BLaER1 (cell line): ENCODE data around the gene SCGB1D1.

Source experiments
- H3K27ac ChIP-seq: shearing (Covaris generic); formaldehyde crosslinking; 2 replicates; pipeline ENCODE4 v1.8.1; 2022
- H3K27me3 ChIP-seq: shearing (Covaris generic); formaldehyde crosslinking; 2 replicates; pipeline ENCODE4 v1.8.1; 2022
- H3K36me3 ChIP-seq: shearing (Covaris generic); formaldehyde crosslinking; 2 replicates; pipeline ENCODE4 v1.8.1; 2022
- H3K4me1 ChIP-seq: shearing (Covaris generic); formaldehyde crosslinking; 2 replicates; pipeline ENCODE4 v1.8.1; 2022
- H3K4me2 ChIP-seq: shearing (Covaris generic); formaldehyde crosslinking; 2 replicates; pipeline ENCODE4 v1.8.1; 2022
- H3K4me3 ChIP-seq: shearing (Covaris generic); formaldehyde crosslinking; 2 replicates; pipeline ENCODE4 v1.8.1; 2022
- H3K9ac ChIP-seq: shearing (Covaris generic); formaldehyde crosslinking; 2 replicates; pipeline ENCODE4 v1.8.1; 2022
- H3K9me3 ChIP-seq: shearing (Covaris generic); formaldehyde crosslinking; 2 replicates; pipeline ENCODE4 v1.8.1; 2022
- H4K20me1 ChIP-seq: shearing (Covaris generic); formaldehyde crosslinking; 2 replicates; pipeline ENCODE4 v1.8.1; 2022
- Cebpa-rat ChIP-seq: shearing (Covaris generic); IDR thresholded peaks from 2 replicates; pipeline ENCODE4 v1.8.1; 2022

The SCGB1D1 gene

DNA sequence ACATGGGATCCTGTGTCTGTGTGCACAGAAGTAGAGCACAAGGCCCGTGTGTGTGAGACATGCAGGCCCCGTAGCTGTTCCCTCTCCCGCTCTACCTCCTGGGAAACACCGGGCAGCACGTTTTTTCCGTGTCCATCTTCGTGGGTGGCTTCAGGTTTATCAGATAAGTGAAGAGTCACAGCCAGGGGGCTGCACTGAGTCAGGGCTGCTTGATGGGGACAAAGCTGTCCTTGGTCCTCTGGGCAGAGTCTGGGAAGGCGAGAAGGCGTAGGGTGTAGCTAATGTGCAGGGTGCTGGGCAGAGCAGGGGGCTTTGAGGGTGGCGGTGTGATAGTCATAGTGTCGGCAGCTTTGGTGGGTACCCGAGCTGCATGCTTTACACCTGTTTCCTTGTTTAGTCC lies 42.5 kb upstream of the SCGB1D1 start:
- peaks cover 64% of the 10 kb centered on the region for H4K20me1 ChIP-seq
- no peak overlapping the region for H3K9ac ChIP-seq
- H3K4me1 ChIP-seq, result peaks cover 16% of the 10 kb centered on the region
- no peak for TF ChIP-seq Cebpa-rat
- H3K27me3 ChIP-seq, result no peaks in the 10 kb centered on the region
- H3K4me3 ChIP-seq, result no peak overlapping the region
- H3K9me3 ChIP-seq, result no peaks in the 10 kb centered on the region
- H3K4me2 ChIP-seq, result peak overlapping the region; percentile 4; the same call in 1 of the 2 replicates
- H3K36me3 ChIP-seq, result peaks cover 100% of the 10 kb centered on the region
- H3K27ac ChIP-seq, result no peak overlapping the region

DNA sequence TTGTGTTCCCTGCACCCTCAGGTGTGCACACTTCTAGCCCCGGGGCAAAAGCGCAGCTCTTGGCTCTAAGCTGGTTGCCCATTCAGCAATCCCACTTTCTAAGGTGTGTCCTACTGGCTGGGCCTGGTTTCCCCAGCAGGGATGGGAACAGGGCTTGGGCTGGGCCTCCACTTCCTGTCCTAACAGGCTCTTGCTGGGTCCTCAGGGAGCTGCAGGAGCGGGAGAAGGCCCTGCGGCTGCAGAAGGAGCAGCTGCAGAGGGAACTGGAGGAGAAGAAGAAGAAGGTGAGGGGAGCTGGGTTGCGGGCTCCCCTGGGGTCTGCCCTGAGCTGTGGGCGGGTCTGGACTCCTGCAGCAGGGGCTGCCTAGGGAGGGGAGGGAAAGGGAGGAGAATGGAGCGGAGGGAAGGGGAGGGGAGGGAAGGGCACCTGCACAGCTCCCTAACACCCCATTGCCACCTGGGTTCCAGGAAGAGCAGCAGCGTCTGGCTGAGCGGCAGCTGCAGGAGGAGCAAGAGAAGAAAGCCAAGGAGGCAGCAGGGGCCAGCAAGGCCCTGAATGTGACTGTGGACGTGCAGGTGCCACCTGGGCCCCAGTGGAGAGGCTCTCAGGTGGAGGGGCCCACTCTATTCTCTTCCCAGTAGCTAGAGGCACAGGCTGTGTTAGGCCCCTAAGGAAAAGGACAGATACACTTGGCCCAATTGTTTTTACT lies 41.6 kb upstream of the SCGB1D1 start:
- no peak for TF ChIP-seq Cebpa-rat
- Histone ChIP-seq H3K27ac (no peak overlapping the region), H3K4me3 (no peak overlapping the region), H3K36me3 (peaks cover 100% of the 10 kb centered on the region), H3K27me3 (no peaks in the 10 kb centered on the region), H3K9me3 (no peaks in the 10 kb centered on the region), H3K4me1 (peaks cover 16% of the 10 kb centered on the region), H4K20me1 (peaks cover 58% of the 10 kb centered on the region), H3K9ac (no peak overlapping the region), H3K4me2 (peak overlapping the region; percentile 4; the same call in 1 of the 2 replicates)

DNA sequence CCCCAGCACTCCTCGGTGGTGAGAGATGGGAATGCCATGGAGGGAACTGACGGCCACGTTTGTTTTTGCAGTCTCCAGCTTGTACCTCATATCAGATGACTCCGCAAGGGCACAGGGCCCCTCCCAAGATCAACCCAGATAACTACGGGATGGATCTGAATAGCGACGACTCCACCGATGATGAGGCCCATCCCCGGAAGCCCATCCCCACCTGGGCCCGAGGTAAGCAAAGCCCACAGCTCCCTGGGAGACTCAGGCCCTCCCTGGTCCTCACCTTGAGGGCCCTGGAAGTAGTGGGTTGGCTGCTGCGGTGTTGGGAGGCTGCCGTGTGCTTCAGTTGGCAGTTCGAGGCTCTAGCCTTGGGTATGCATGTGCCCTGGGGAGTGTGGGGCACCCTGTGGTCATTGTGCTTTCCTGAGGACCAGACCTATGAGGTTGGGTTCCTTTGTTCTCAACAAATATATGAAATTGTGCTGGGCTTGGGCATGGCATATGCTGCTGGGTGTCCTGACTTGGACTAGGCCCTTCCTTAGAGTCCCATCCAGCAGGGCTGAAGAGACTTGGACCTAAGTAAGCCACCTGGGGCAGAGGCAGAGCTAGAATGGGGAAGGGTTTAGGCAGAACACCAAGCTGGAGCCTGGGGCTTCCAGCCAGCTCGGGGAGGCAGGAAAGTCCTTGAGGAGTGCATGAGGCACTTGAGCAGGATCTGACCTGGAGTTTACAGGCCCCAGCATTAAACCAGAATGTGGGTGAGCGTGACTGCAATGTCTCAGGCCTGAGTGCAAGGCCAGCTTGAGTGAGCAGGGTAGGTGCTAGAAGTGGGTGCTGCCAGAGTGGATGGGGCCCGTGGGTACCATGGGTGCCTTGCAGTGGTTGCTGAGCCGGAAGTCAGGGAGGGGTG lies 39.8 kb upstream of the SCGB1D1 start:
- Histone ChIP-seq H3K4me1 (peaks cover 16% of the 10 kb centered on the region), H3K4me2 (no peak overlapping the region), H3K27me3 (no peaks in the 10 kb centered on the region), H3K9ac (no peak overlapping the region), H4K20me1 (peaks cover 44% of the 10 kb centered on the region), H3K9me3 (no peaks in the 10 kb centered on the region), H3K4me3 (no peak overlapping the region), H3K27ac (no peak overlapping the region), H3K36me3 (peaks cover 91% of the 10 kb centered on the region)
- TF ChIP-seq Cebpa-rat, result no peak

DNA sequence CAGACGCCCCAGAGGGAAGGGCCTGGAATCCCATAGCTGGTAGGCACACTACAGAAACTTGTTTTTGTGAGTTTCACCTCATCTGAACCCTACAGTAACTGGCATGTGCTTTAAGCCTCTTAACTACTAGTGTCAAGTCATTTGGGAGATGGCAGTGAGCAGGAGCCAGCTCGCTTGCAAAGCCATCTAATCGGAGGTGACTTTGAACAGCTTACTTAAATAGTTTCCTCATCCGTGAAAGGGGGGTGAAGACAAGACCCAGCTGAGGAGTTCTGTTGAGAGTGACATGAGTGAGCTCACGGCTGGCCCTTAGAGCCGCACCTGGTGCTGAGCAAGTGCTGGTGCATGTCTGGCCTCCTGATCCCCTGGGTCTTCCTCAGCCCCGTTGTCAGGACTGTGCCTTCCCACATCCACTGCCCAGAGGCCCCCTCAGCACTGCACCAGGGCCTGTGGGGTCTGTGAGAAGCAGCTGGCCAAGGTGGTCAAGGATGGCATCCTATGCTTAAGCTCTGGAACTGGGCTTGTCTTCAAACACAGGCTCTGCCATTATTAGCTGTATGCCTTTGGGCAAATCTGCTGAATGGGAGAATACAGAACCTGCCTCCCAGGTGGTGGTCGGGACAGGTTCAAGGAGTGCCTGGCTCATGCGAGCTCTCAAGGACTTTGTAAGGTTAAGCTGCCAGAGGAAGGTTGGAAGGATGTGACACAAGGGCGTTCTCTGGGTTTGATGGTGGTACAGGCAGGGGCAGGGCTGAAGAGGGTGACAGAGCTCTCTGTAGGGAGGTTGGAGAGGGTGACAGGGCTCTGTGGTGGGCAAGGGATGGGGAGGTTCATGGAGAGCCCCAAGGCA lies 38.9 kb upstream of the SCGB1D1 start:
- no peak overlapping the region for H3K9ac ChIP-seq
- no peaks in the 10 kb centered on the region for H3K9me3 ChIP-seq

DNA sequence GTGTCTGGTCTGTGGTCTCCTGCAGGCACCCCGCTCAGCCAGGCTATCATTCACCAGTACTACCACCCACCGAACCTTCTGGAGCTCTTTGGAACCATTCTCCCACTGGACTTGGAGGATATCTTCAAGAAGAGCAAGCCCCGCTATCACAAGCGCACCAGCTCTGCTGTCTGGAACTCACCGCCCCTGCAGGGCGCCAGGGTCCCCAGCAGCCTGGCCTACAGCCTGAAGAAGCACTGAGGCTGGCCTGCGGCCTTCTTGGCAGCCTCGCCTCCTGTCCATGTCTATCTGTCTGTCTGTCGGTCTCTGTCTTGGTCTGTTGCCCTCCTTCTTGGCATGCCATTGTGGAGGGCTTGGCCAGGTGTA lies 38.3 kb upstream of the SCGB1D1 start:
- Histone ChIP-seq H3K4me2 (no peak overlapping the region), H3K36me3 (peaks cover 80% of the 10 kb centered on the region)

More for the DNA sequence above, 38.9 kb upstream of the SCGB1D1 start:
- TF ChIP-seq Cebpa-rat, result no peak
- Histone ChIP-seq H3K36me3 (peaks cover 86% of the 10 kb centered on the region), H3K4me1 (peaks cover 16% of the 10 kb centered on the region), H4K20me1 (peaks cover 36% of the 10 kb centered on the region), H3K27ac (no peak overlapping the region), H3K27me3 (no peaks in the 10 kb centered on the region), H3K4me2 (no peak overlapping the region), H3K4me3 (no peak overlapping the region)

DNA sequence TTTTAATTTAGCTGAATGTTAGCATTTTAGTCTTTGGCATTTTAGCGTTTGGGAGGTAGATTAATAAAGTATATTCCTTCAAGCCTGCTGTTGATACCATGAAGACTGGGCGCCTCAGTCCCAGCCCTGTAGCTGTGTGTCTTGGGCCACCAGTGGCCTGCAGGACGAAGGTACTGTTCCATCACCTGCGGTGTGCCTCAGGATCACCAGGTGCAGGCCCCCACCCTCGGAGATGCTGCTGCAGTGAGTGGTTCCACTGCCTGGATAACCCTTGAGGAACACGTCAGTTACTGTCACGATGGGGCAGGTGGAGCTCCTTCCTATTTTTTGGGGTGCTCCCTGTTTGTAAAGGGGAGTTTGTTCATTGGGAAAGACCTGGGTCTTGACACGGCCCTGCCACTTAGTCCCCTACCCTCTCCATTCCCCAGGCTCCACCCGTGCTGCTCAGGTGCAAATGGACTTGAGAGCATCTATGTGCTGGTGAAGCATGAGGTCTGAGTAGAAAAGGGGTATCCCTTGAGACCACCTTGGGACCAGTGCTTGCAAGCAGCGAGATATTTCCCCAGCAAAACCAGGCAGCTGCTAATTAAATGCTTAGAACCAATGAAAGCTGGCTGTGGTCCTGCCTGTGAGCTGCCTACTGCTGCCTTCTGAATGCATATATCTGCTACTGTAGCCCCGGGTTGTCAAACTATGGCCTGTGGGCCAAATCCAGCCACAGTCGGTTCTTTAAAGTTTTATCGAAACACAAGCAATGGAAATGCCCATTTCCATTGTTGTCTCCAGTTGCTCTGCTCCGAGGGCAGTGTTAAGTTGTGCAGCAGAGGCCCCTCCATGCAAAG lies 37.5 kb upstream of the SCGB1D1 start:
- no peak for TF ChIP-seq Cebpa-rat
- Histone ChIP-seq H3K36me3 (peaks cover 73% of the 10 kb centered on the region), H4K20me1 (peaks cover 23% of the 10 kb centered on the region), H3K9ac (no peak overlapping the region), H3K4me1 (peaks cover 16% of the 10 kb centered on the region), H3K27me3 (no peaks in the 10 kb centered on the region), H3K27ac (no peak overlapping the region), H3K9me3 (no peaks in the 10 kb centered on the region), H3K4me3 (no peak overlapping the region), H3K4me2 (no peak overlapping the region)

More for the DNA sequence above, 38.3 kb upstream of the SCGB1D1 start:
- no peak overlapping the region for H3K9ac ChIP-seq
- H3K4me1 ChIP-seq, result peaks cover 16% of the 10 kb centered on the region
- peaks cover 30% of the 10 kb centered on the region for H4K20me1 ChIP-seq
- H3K4me3 ChIP-seq, result no peak overlapping the region
- TF ChIP-seq Cebpa-rat, result no peak
- no peak overlapping the region for H3K27ac ChIP-seq
- no peaks in the 10 kb centered on the region for H3K9me3 ChIP-seq
- no peaks in the 10 kb centered on the region for H3K27me3 ChIP-seq

DNA sequence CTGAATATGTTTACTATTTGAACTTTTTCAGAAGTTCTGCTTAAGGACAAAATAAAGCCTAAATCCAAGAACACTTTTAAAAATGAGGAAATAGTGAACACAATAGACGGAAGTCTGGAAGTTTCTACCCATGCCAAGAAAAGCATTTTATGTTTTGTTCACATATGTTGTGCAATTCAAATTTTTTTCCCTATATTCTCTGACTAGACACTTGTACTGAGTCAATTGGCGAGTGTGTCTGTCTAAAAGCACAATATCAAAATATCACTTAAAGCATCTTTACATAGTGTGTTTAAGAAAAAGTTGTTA lies 37.0 kb upstream of the SCGB1D1 start:
- Histone ChIP-seq H3K36me3 (peaks cover 67% of the 10 kb centered on the region), H3K27me3 (no peaks in the 10 kb centered on the region), H3K9ac (no peak overlapping the region), H3K27ac (no peak overlapping the region), H3K9me3 (no peaks in the 10 kb centered on the region), H3K4me2 (no peak overlapping the region), H3K4me3 (no peak overlapping the region), H3K4me1 (peaks cover 11% of the 10 kb centered on the region), H4K20me1 (peaks cover 17% of the 10 kb centered on the region)
- TF ChIP-seq Cebpa-rat, result no peak

DNA sequence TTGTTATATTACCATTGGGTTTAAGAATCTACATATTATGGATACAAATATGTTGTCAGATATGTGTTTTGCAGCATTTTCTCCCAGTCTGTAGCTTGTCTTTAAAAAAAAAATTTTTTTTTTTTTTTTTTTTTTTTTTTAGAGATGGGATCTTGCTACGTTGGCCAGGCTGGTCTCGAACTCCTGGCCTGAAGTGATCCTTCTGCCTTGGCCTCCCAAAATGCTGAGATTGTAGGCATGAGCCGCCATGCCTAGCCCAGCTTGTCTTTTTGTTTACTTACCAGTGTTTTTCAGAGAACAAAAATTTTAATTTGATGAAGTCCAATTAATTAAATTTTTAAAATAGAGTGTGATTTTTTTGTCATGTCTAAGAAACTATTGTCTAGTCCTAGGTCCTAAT lies 36.4 kb upstream of the SCGB1D1 start:
- Histone ChIP-seq H3K9ac (no peak overlapping the region), H3K4me3 (no peak overlapping the region)
- no peak for TF ChIP-seq Cebpa-rat

DNA sequence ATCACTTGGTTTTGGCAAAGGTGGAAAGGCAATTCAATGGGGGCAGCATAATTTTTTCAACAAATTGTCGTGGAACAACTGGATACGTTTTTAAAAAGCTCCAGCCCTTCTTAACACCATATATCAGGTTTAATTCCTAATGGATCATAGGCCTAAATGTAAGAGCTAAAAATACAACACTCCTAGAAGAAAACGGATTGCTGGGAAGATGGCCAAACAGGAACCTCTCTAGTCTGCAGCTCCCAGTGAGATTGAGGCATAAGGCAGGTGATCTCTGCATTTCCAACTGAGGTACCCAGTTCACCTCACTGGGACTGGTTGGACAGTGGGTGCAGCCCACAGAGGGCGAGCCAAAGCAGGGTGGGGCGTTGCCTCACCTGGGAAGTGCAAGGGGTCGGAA lies 32.4 kb upstream of the SCGB1D1 start:
- Histone ChIP-seq H3K27ac (no peak overlapping the region), H3K4me3 (no peak overlapping the region), H3K27me3 (no peaks in the 10 kb centered on the region), H3K9me3 (no peaks in the 10 kb centered on the region), H4K20me1 (0 out of 2 replicates have a peak, but pooled peaks cover 2% of the 10 kb centered on the region), H3K4me1 (no peaks in the 10 kb centered on the region), H3K4me2 (no peak overlapping the region), H3K36me3 (peaks cover 21% of the 10 kb centered on the region), H3K9ac (no peak overlapping the region)
- TF ChIP-seq Cebpa-rat, result no peak

More for the DNA sequence above, 36.4 kb upstream of the SCGB1D1 start:
- Histone ChIP-seq H4K20me1 (0 out of 2 replicates have a peak, but pooled peaks cover 13% of the 10 kb centered on the region), H3K27ac (no peak overlapping the region), H3K36me3 (peaks cover 61% of the 10 kb centered on the region), H3K9me3 (no peaks in the 10 kb centered on the region), H3K27me3 (no peaks in the 10 kb centered on the region), H3K4me1 (peaks cover 7% of the 10 kb centered on the region; the same call in 1 of the 2 replicates), H3K4me2 (no peak overlapping the region)
